HepG2 (cell line): Measurements from ENCODE around the gene MYH7. TPM values are rescaled to one million over a fixed set of nuclear protein-coding genes. Genes with fewer than 3 reads are reported as not detected.

Source experiments
- ATAC-seq: fragments of 200-7000 bp; cut with Tn5 transposase; 3 replicates; pipeline ENCODE4 v1.9.1; 2020; ENCODE audit warnings: mild to moderate bottlenecking, moderate library complexity
- BruUV-seq: library from RNA; stranded (reverse); fragments of 400-500 nt; replicated peaks from 2 replicates; lab custom pipeline; 2021; lab: Mats Ljungman, UMichigan
- CTCF ChIA-PET: fragments of 300-600 bp; formaldehyde crosslinking; extraction: SDS; loops from one replicate; lab custom pipeline; 2021; ENCODE audit warnings: low total read pairs, inconsistent platforms, low intra/inter-chr PET ratio; lab: Yijun Ruan, JAX
- POLR2A ChIA-PET: fragments of 350-600 bp; sonication (Branson Sonifier 250); formaldehyde crosslinking; loops from one replicate; lab custom pipeline; 2020; ENCODE audit warnings: antibody characterized with exemption, inconsistent platforms; lab: Yijun Ruan, JAX
- DNase-seq: peaks from one replicate; pipeline ENCODE4 v3.0.0-alpha.2; 2015; ENCODE audit warnings: low spot score
- FAIRE-seq: peaks from 3 replicates; lab custom pipeline; 2011; peaks lifted over from hg19 to GRCh38; lab: Jason Lieb, UNC
- H2AFZ ChIP-seq: one replicate; pipeline ENCODE4 v1.6.1; 2011; ENCODE audit warnings: low read length, inconsistent platforms
- H3K27ac ChIP-seq: fragments of 300-600 bp; 3 replicates; pipeline ENCODE4 v1.8.0; 2011; ENCODE audit warnings: mixed run types, mild to moderate bottlenecking, mixed read lengths, low read length, inconsistent platforms; ENCODE audit not compliant: insufficient read depth; ENCODE audit errors: extremely low read length
- H3K27me3 ChIP-seq, 2 experiments: fragments of 200-600 bp in 1 of 2; 2 replicates in 1 of 2; 3 replicates in 1 of 2; pipeline versions ENCODE4 v1.6.0 to v1.8.0; 2011; ENCODE audit warnings: low read length in 2 of 2, mild to moderate bottlenecking in 2 of 2, moderate library complexity in 2 of 2, inconsistent platforms in 1 of 2; ENCODE audit not compliant: insufficient read depth in 2 of 2, control insufficient read depth in 1 of 2
- H3K36me3 ChIP-seq, 2 experiments: fragments of 200-600 bp in 1 of 2; replicated peaks in 1 of 2; 2 replicates in 1 of 2; 3 replicates in 1 of 2; pipeline versions ENCODE4 v1.5.1 to v1.8.0; 2011; ENCODE audit warnings: low read length in 2 of 2, inconsistent platforms in 1 of 2; ENCODE audit not compliant: insufficient read depth in 2 of 2, control insufficient read depth in 1 of 2
- H3K4me1 ChIP-seq: 2 replicates; pipeline ENCODE4 v1.5.1; 2012; ENCODE audit warnings: low read length, inconsistent platforms; ENCODE audit not compliant: insufficient read depth
- H3K4me2 ChIP-seq: 2 replicates; pipeline ENCODE4 v1.6.0; 2011; ENCODE audit warnings: low read depth, low read length, inconsistent platforms
- H3K4me3 ChIP-seq, 3 experiments: fragments of 200-600 bp in 1 of 3; sonication (generic), shearing (Covaris generic) in 1 of 3; replicated peaks in 1 of 3; 2 replicates each; pipeline ENCODE4 v1.5.1; 2011 to 2016; ENCODE audit warnings: low read length in 3 of 3, inconsistent platforms in 2 of 3, low read depth in 2 of 3, mild to moderate bottlenecking in 2 of 3, control low read depth in 1 of 3, mixed read lengths in 1 of 3; ENCODE audit not compliant: insufficient read depth in 1 of 3
- H3K79me2 ChIP-seq: one replicate; pipeline ENCODE4 v1.6.1; 2011; ENCODE audit warnings: low read length, inconsistent platforms; ENCODE audit not compliant: insufficient read depth
- H3K9ac ChIP-seq: 2 replicates; pipeline ENCODE4 v1.6.0; 2011; ENCODE audit warnings: mild to moderate bottlenecking, low read depth, low read length, inconsistent platforms; ENCODE audit not compliant: insufficient read depth
- H3K9me3 ChIP-seq: 2 replicates; pipeline ENCODE4 v1.5.1; 2012; ENCODE audit warnings: mild to moderate bottlenecking, low read length
- H4K20me1 ChIP-seq: 2 replicates; pipeline ENCODE4 v1.6.0; 2011; ENCODE audit warnings: inconsistent platforms, mild to moderate bottlenecking, low read length, moderate library complexity; ENCODE audit not compliant: insufficient read depth
- ELF1 ChIP-seq: sonication (generic); formaldehyde crosslinking; IDR thresholded peaks from 2 replicates; pipeline ENCODE4 v1.4.0; 2020; ENCODE audit warnings: missing genetic modification reagents
- FOSL2 ChIP-seq: sonication (generic); formaldehyde crosslinking; IDR thresholded peaks from 2 replicates; pipeline ENCODE4 v1.4.0; 2020; ENCODE audit warnings: missing genetic modification reagents
- MEIS1 ChIP-seq: sonication (generic); formaldehyde crosslinking; IDR thresholded peaks from 2 replicates; pipeline ENCODE4 v1.9.0; 2021; ENCODE audit warnings: mild to moderate bottlenecking, missing genetic modification reagents, moderate library complexity, borderline replicate concordance
- NCOA2 ChIP-seq: sonication (generic); formaldehyde crosslinking; IDR thresholded peaks from 2 replicates; pipeline ENCODE4 v1.8.0; 2022; ENCODE audit warnings: inconsistent platforms
- NFE2L1 ChIP-seq: sonication (generic); formaldehyde crosslinking; IDR thresholded peaks from 2 replicates; pipeline ENCODE4 v1.4.0; 2020; ENCODE audit warnings: missing genetic modification reagents, mild to moderate bottlenecking, borderline replicate concordance
- SP140L ChIP-seq: sonication (generic); formaldehyde crosslinking; IDR thresholded peaks from 2 replicates; pipeline ENCODE4 v1.4.0; 2020; ENCODE audit warnings: missing genetic modification reagents, borderline replicate concordance
- SRF ChIP-seq: IDR thresholded peaks from 2 replicates; pipeline ENCODE4 v1.6.1; 2011; ENCODE audit warnings: mild to moderate bottlenecking, low read depth, low read length, moderate library complexity
- ZBTB42 ChIP-seq: sonication (generic); formaldehyde crosslinking; IDR thresholded peaks from 2 replicates; pipeline ENCODE4 v1.5.0; 2020; ENCODE audit warnings: mild to moderate bottlenecking, missing genetic modification reagents
- ZC3H4 ChIP-seq: sonication (generic); formaldehyde crosslinking; IDR thresholded peaks from 2 replicates; pipeline ENCODE4 v1.4.0; 2020; ENCODE audit warnings: missing genetic modification reagents, borderline replicate concordance
- ZMAT3 ChIP-seq: sonication (generic); formaldehyde crosslinking; conservative IDR thresholded peaks from 2 replicates; pipeline ENCODE4 v1.7.0; 2021; ENCODE audit warnings: missing genetic modification reagents
- ZNF232 ChIP-seq: sonication (generic); formaldehyde crosslinking; IDR thresholded peaks from 2 replicates; pipeline ENCODE4 v1.4.0; 2020; ENCODE audit warnings: missing genetic modification reagents, borderline replicate concordance
- ZNF564 ChIP-seq: sonication (generic); formaldehyde crosslinking; IDR thresholded peaks from 2 replicates; pipeline ENCODE4 v1.8.1; 2023; ENCODE audit warnings: mild to moderate bottlenecking, missing genetic modification reagents
- ZNF615 ChIP-seq: sonication (generic); formaldehyde crosslinking; IDR thresholded peaks from 2 replicates; pipeline ENCODE4 v1.5.0; 2020; ENCODE audit warnings: mild to moderate bottlenecking, missing genetic modification reagents, borderline replicate concordance
- ZNF687 ChIP-seq: sonication (generic); formaldehyde crosslinking; IDR thresholded peaks from 2 replicates; pipeline ENCODE4 v1.5.1; 2020; ENCODE audit warnings: mild to moderate bottlenecking, missing genetic modification reagents, moderate library complexity
- WGBS: methylation state at CpG from one replicate; pipeline ENCODE4 v1.1.6; 2017; ENCODE audit warnings: low lambda C conversion rate; 5-methylcytosine and 5-hydroxymethylcytosine counted together
- in situ Hi-C: cut with HindIII; loops from 2 replicates; pipeline ENCODE4 v1.10.0; 2017; ENCODE audit warnings: low pct_unique_long_range_greater_than_20kb; ENCODE audit not compliant: extremely low pct_ligation_motif_present
- intact Hi-C: fragments of 100-400 bp; cut with micrococcal nuclease; formaldehyde crosslinking; loops from one replicate; pipeline ENCODE4 v1.10.0; 2022; ENCODE audit not compliant: unreplicated experiment
- polyA plus RNA-seq, 8 experiments: library from polyadenylated mRNA; depleted of rRNA in 3 of 8; stranded (reverse) in 7 of 8; unstranded in 1 of 8; fragments of >200 nt; fragmentation: Illumina TruSeq in 4 of 8; extraction: Trizol in 4 of 8; gene quantifications; 2 replicates each; pipeline versions ENCODE4 v1.2.1 to v1.2.3, GENCODE V29; 2011 to 2016; ENCODE audit warnings: low read depth in 4 of 8, missing spikeins in 1 of 8, mixed read lengths in 1 of 8; ENCODE audit not compliant: insufficient read depth in 1 of 8
- total RNA-seq, 5 experiments: library from RNA; depleted of rRNA; stranded (reverse); fragments of >200 nt; fragmentation: Illumina TruSeq; extraction: Trizol; gene quantifications; 2 replicates each; pipeline ENCODE4 v1.2.3, GENCODE V29; 2016; ENCODE audit warnings: low read depth in 1 of 5
- TF ChIP-seq, protein P1 (sequence below): sonication (generic); formaldehyde crosslinking; conservative IDR thresholded peaks from 2 replicates; pipeline ENCODE4 v1.8.0; 2022; ENCODE audit warnings: missing genetic modification reagents

The MYH7 gene
- total and polyA plus RNA-seq, 2 of the 13 experiments (the other 11 are each of a cell fraction or from before 2014, with no cell fraction given), result 0.04 TPM; not detected in 1

GRCh38 chr14:23382731-23383440 is 52.6 kb downstream of the MYH7 start:
- FAIRE-seq (no peak), DNase-seq (no peak), ATAC-seq (no peak)
- peaks cover 25 to 91% of the 10 kb centered on the region in 2 experiments for H3K27me3 ChIP-seq
- H3K9me3 ChIP-seq, result no peaks in the 10 kb centered on the region
- intact Hi-C loops (loop anchor here (5.0 kb wide), 1 partner anchor 261 kb away; no protein-coding TSS in a partner anchor), in situ Hi-C loops (no loop called here)
- no TSS peak for BruUV-seq
- no peak overlapping the region for H3K9ac ChIP-seq
- TF ChIP-seq ELF1 (CRISPR knock-in tag) (no peak), FOSL2 (CRISPR knock-in tag) (no peak), ZNF232 (no peak), SRF (no peak), ZNF564 (no peak), ZC3H4 (CRISPR knock-in tag) (no peak), MEIS1 (CRISPR knock-in tag) (no peak), SP140L (no peak), ZBTB42 (CRISPR knock-in tag) (no peak), NCOA2 (CRISPR knock-in tag) (no peak), NFE2L1 (no peak), ZMAT3 (no peak), ZNF615 (no peak), ZNF687 (CRISPR knock-in tag) (no peak)
- TF ChIP-seq, protein P1, sequence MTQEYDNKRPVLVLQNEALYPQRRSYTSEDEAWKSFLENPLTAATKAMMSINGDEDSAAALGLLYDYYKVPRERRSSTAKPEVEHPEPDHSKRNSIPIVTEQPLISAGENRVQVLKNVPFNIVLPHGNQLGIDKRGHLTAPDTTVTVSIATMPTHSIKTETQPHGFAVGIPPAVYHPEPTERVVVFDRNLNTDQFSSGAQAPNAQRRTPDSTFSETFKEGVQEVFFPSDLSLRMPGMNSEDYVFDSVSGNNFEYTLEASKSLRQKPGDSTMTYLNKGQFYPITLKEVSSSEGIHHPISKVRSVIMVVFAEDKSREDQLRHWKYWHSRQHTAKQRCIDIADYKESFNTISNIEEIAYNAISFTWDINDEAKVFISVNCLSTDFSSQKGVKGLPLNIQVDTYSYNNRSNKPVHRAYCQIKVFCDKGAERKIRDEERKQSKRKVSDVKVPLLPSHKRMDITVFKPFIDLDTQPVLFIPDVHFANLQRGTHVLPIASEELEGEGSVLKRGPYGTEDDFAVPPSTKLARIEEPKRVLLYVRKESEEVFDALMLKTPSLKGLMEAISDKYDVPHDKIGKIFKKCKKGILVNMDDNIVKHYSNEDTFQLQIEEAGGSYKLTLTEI (CRISPR knock-in tag), result no peak
- ChIA-PET CTCF (interaction anchor here (1.1 kb wide), 1 partner anchor 55 kb away, joined by 3 read pairs; no protein-coding TSS in a partner anchor), POLR2A (interaction anchor here (1.4 to 1.5 kb wide), 2 partner anchors 56 to 61 kb away, joined by 3 to 4 read pairs; no protein-coding TSS in a partner anchor)
- H3K4me3 ChIP-seq, result no peak overlapping the region
- H3K4me2 ChIP-seq, result no peak overlapping the region
- H3K27ac ChIP-seq, result no peak overlapping the region
- no peaks in the 10 kb centered on the region for H4K20me1 ChIP-seq
- no peaks in the 10 kb centered on the region for H3K79me2 ChIP-seq
- no peak overlapping the region for H2AFZ ChIP-seq
- no peaks in the 10 kb centered on the region for H3K36me3 ChIP-seq
- H3K4me1 ChIP-seq, result no peaks in the 10 kb centered on the region
- 17% methylated on average over 10 of the region's 10 CpGs for WGBS
